ENCODE results near the gene PRR16.

The PRR16 gene

DNA sequence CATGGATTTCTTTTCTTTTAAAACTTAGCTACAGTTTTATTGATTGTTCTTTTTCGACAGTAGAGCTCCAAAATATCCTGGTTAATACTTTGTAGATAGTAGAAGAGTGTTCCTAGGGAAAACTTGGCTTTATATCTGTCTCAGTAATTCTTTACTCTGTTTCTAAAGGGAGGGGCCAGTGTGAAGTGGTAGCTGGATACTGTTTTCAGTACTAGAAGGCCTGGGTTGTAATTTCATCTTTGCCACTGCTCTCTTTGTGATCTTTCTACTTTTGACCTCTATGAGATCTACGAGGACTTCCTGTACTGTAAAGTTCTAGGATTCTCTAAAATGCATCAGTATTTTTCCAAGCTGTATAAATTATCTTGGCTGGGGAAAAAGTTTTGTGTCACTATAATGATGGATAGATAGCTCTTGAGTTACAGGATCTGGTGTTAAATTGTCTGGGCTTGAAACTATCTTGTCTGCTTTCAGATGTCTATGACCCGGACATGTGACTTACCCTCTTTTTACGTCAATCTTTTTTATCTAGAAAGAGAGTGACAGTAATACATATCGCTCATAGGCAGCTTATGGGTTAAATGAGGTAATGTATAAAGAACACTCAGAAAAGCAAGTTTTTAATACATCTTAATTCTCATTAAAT lies 53.6 kb downstream of the PRR16 start:
- Histone ChIP-seq H3K4me3 (ENCODE audit: low read depth, low read length) (no peak overlapping the region), H3K36me3 (ENCODE audit: control insufficient read depth, insufficient read depth, low read length) (no peaks in the 10 kb centered on the region), H3K4me1 (no peaks in the 10 kb centered on the region), H3K9ac (no peak overlapping the region), H3K27ac (no peak overlapping the region), H3K79me2 (no peaks in the 10 kb centered on the region), H3K4me2 (ENCODE audit: low read length) (no peak overlapping the region), H3K27me3 (ENCODE audit: control insufficient read depth, insufficient read depth, low read length) (no peaks in the 10 kb centered on the region), H3K9me3 (ENCODE audit: control insufficient read depth, low read length) (no peaks in the 10 kb centered on the region), H2AFZ (no peak overlapping the region)
- TF ChIP-seq, protein P1, sequence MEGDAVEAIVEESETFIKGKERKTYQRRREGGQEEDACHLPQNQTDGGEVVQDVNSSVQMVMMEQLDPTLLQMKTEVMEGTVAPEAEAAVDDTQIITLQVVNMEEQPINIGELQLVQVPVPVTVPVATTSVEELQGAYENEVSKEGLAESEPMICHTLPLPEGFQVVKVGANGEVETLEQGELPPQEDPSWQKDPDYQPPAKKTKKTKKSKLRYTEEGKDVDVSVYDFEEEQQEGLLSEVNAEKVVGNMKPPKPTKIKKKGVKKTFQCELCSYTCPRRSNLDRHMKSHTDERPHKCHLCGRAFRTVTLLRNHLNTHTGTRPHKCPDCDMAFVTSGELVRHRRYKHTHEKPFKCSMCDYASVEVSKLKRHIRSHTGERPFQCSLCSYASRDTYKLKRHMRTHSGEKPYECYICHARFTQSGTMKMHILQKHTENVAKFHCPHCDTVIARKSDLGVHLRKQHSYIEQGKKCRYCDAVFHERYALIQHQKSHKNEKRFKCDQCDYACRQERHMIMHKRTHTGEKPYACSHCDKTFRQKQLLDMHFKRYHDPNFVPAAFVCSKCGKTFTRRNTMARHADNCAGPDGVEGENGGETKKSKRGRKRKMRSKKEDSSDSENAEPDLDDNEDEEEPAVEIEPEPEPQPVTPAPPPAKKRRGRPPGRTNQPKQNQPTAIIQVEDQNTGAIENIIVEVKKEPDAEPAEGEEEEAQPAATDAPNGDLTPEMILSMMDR (IDR thresholded peaks at IDR 0.05), result no peak

DNA sequence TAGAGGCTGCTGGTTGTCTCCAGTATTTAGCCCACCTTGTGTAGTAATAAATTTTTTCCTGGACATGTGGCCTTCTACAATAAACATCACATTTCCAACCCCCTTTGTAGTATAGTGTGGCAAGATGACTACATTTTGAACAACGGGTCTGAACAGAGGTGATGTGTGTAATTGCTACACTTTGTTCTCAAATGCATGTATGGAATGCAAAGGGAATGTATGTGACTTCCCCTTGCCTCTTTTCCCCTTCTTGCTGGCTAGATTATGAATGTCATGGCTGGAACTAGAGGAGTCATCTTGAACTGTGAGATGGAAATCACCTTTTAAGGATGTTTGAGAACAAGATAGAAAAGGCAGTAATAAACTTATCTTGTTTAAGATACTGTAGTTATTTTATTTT lies 54.5 kb downstream of the PRR16 start:
- H2AFZ ChIP-seq, result no peak overlapping the region
- TF ChIP-seq, protein P1 (IDR thresholded peaks at IDR 0.05), result no peak
- no peaks in the 10 kb centered on the region for H3K9me3 ChIP-seq (ENCODE audit: control insufficient read depth, low read length)

DNA sequence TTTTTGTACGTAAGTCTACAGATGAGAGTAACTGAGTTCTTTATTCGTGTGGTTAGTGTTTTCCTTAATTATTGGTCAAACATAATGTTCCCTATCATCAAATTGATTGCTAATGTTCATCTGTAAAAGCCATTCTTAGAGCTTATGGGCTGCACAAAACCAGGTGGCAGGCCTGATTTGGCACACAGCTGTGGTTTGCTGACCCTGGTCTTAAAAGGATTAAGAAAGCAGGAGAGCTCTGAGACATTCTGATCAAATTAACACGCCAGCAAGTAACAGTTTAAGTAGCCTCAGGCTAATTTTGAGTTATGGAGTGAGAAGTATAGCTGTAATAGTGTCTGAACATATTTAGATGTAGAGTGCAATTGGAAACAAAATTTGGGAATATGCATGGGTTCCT lies 63.2 kb downstream of the PRR16 start:
- H3K4me1 ChIP-seq, result no peaks in the 10 kb centered on the region
- no peak overlapping the region for H3K27ac ChIP-seq
- no peaks in the 10 kb centered on the region for H3K36me3 ChIP-seq (ENCODE audit: control insufficient read depth, insufficient read depth, low read length)
- TF ChIP-seq, protein P1 (IDR thresholded peaks at IDR 0.05), result no peak
- H3K79me2 ChIP-seq, result no peaks in the 10 kb centered on the region
- H3K4me3 ChIP-seq (ENCODE audit: low read depth, low read length), result no peak overlapping the region
- no peak overlapping the region for H3K9ac ChIP-seq
- H3K27me3 ChIP-seq (ENCODE audit: control insufficient read depth, insufficient read depth, low read length), result no peaks in the 10 kb centered on the region
- H2AFZ ChIP-seq, result no peak overlapping the region
- H3K4me2 ChIP-seq (ENCODE audit: low read length), result no peak overlapping the region
- H3K9me3 ChIP-seq (ENCODE audit: control insufficient read depth, low read length), result no peaks in the 10 kb centered on the region

More for the DNA sequence above, 54.5 kb downstream of the PRR16 start:
- no peak overlapping the region for H3K4me2 ChIP-seq (ENCODE audit: low read length)
- no peak overlapping the region for H3K27ac ChIP-seq
- no peaks in the 10 kb centered on the region for H3K79me2 ChIP-seq
- H3K9ac ChIP-seq, result no peak overlapping the region
- H3K4me3 ChIP-seq (ENCODE audit: low read depth, low read length), result no peak overlapping the region
- H3K27me3 ChIP-seq (ENCODE audit: control insufficient read depth, insufficient read depth, low read length), result no peaks in the 10 kb centered on the region
- H3K4me1 ChIP-seq, result no peaks in the 10 kb centered on the region
- H3K36me3 ChIP-seq (ENCODE audit: control insufficient read depth, insufficient read depth, low read length), result no peaks in the 10 kb centered on the region

DNA sequence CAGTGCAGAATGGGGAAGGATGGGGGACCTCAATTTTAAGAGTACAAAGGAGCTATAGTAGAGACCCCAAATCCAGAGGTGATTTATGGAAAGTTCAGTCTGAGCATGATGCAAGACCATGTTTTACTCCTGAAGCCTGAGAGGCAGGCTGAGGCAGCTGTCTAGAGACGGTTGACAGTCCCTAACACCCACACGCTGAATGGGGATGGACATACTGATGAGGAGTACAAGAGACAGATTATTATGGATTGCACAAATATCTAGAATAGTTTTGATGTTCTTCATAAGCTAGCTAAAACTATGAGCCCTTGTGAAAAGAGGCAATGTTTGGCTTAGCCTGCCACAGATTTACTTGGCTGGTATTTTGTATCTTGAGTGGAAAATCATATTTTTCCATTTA lies 64.5 kb downstream of the PRR16 start:
- no peaks in the 10 kb centered on the region for H3K36me3 ChIP-seq (ENCODE audit: control insufficient read depth, insufficient read depth, low read length)
- H2AFZ ChIP-seq, result no peak overlapping the region
- H3K27me3 ChIP-seq (ENCODE audit: control insufficient read depth, insufficient read depth, low read length), result no peaks in the 10 kb centered on the region
- no peaks in the 10 kb centered on the region for H3K79me2 ChIP-seq
- H3K4me3 ChIP-seq (ENCODE audit: low read depth, low read length), result no peak overlapping the region
- no peak overlapping the region for H3K4me2 ChIP-seq (ENCODE audit: low read length)
- H3K27ac ChIP-seq, result no peak overlapping the region
- H3K9me3 ChIP-seq (ENCODE audit: control insufficient read depth, low read length), result no peaks in the 10 kb centered on the region
- no peak overlapping the region for H3K9ac ChIP-seq
- H3K4me1 ChIP-seq, result no peaks in the 10 kb centered on the region
- TF ChIP-seq, protein P1 (IDR thresholded peaks at IDR 0.05), result no peak

DNA sequence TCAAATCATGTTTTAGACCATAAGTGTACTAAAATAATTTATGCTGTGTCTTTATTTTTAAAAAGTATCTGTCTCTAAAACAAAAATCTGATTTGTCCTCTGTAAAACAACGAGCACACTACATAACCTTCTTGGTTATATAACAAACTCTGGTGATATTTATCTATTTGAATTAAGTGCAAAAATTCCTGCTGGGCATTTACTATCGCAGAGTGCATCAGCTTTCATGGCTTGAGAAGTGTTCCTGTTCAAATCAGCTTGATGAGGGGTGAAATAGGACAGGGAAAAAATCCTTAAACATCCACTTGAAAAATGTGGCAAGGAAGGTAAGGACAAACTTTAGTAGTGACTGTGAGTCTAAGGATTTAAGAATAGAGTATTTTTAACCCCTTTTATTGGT lies 65.3 kb downstream of the PRR16 start:
- Histone ChIP-seq H3K4me3 (ENCODE audit: low read depth, low read length) (no peak overlapping the region), H3K4me1 (no peaks in the 10 kb centered on the region), H3K36me3 (ENCODE audit: control insufficient read depth, insufficient read depth, low read length) (no peaks in the 10 kb centered on the region), H3K27ac (no peak overlapping the region), H3K27me3 (ENCODE audit: control insufficient read depth, insufficient read depth, low read length) (no peaks in the 10 kb centered on the region), H2AFZ (no peak overlapping the region), H3K79me2 (no peaks in the 10 kb centered on the region), H3K9ac (no peak overlapping the region), H3K9me3 (ENCODE audit: control insufficient read depth, low read length) (no peaks in the 10 kb centered on the region), H3K4me2 (ENCODE audit: low read length) (no peak overlapping the region)
- TF ChIP-seq, protein P1 (IDR thresholded peaks at IDR 0.05), result no peak

Measured in parathyroid adenoma (tissue), 2 donors.